ENCODE results near the gene RAB30.
"Not testable (repeated sequence)": the region's sequence is repeated elsewhere in the genome, so short reads cannot be mapped to it uniquely, and the experiment has no call there.

The RAB30 gene

DNA sequence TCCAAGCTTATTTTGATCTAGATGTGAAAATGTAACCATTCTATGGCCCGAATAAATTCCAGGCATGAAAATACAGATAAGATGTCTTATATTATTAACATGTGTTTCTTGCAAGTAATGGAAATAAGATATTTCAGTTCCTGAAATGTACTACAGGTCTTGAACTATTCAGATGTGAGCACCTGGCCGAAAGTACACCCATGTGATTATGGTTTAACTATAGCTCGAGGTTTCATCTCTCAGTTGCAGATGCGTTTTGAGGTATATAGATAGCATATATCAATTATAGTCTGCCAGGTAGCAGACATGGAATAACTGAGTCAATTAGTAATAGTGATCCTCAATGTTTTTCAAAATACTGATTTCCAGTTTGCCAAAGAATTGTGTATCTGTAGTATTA, 101.9 kb downstream of the RAB30 start:
- H3K36me3 ChIP-seq (ENCODE audit: control insufficient read depth, insufficient read depth, low read length): no peaks in the 10 kb centered on the region
- no peak for TF ChIP-seq CTCF (IDR thresholded peaks at IDR 0.05; ENCODE audit: insufficient read depth, low read length, poor library complexity, severe bottlenecking)
- DNase-seq (ENCODE audit: extremely low read depth, insufficient read length): peak; percentile 69
- no peaks in the 10 kb centered on the region for H3K27me3 ChIP-seq (replicated peaks; ENCODE audit: control insufficient read depth, insufficient read depth, low read length)
- no peak overlapping the region for H3K4me3 ChIP-seq (replicated peaks; ENCODE audit: low read depth, low read length)

DNA sequence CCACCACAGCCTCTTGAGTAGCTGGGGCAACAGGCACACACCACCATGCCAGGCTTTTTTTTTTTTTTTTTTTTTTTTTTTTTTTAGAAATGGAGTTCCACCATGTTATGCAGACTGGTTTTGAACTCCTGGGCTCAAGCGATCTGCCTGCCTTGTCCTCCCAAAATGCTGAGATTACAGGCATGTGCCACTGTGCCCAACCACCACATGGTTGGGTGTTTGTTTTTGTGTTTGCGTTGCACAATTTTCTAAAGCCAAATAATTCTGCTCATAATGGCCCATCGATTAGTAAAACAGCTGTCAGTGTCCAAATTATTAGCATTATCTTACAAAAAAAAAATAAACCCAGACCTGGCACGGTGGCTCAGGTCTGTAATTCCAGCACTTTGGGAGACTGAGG, 104.3 kb downstream of the RAB30 start:
- no peak for DNase-seq (ENCODE audit: extremely low read depth, insufficient read length)
- Histone ChIP-seq H3K27me3 (replicated peaks; ENCODE audit: control insufficient read depth, insufficient read depth, low read length) (no peaks in the 10 kb centered on the region), H3K4me3 (replicated peaks; ENCODE audit: low read depth, low read length) (no peak overlapping the region), H3K36me3 (ENCODE audit: control insufficient read depth, insufficient read depth, low read length) (no peaks in the 10 kb centered on the region)
- no peak for TF ChIP-seq CTCF (IDR thresholded peaks at IDR 0.05; ENCODE audit: insufficient read depth, low read length, poor library complexity, severe bottlenecking)

- not testable (repeated sequence) for DNase-seq (ENCODE audit: extremely low read depth, insufficient read length); H3K4me3 ChIP-seq (replicated peaks; ENCODE audit: low read depth, low read length)
Measured at GRCh38 chr11:82962021-82962420, 109.7 kb downstream of the RAB30 start.

DNA sequence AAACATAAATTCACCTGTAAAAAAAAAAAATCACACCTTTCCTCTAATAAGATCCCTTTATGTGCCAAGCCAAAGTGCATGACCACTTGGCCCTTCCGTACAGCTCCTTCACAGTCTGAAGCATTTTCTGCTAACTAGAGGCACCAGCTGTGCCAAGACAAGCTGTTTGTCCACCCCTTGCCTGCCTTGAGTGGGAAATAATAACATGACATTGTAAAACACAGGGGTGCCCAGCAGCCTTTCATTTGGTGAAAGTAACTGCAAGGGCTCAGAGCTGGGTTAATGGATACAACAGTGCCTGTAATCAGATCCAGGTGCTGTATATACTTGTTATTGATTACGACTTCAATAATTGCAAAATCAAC, 110.9 kb downstream of the RAB30 start:
- no peak for TF ChIP-seq CTCF (IDR thresholded peaks at IDR 0.05; ENCODE audit: insufficient read depth, low read length, poor library complexity, severe bottlenecking)
- Histone ChIP-seq H3K36me3 (ENCODE audit: control insufficient read depth, insufficient read depth, low read length) (no peaks in the 10 kb centered on the region), H3K27me3 (replicated peaks; ENCODE audit: control insufficient read depth, insufficient read depth, low read length) (no peaks in the 10 kb centered on the region), H3K4me3 (replicated peaks; ENCODE audit: low read depth, low read length) (no peak overlapping the region)
- no peak for DNase-seq (ENCODE audit: extremely low read depth, insufficient read length)

More at GRCh38 chr11:82962021-82962420, 109.7 kb downstream of the RAB30 start:
- not testable (repeated sequence) for H3K36me3 ChIP-seq (ENCODE audit: control insufficient read depth, insufficient read depth, low read length); H3K27me3 ChIP-seq (replicated peaks; ENCODE audit: control insufficient read depth, insufficient read depth, low read length)

- DNase-seq (ENCODE audit: extremely low read depth, insufficient read length): peak; percentile 41
- Histone ChIP-seq H3K4me3 (replicated peaks; ENCODE audit: low read depth, low read length) (no peak overlapping the region), H3K36me3 (ENCODE audit: control insufficient read depth, insufficient read depth, low read length) (no peaks in the 10 kb centered on the region), H3K27me3 (replicated peaks; ENCODE audit: control insufficient read depth, insufficient read depth, low read length) (no peaks in the 10 kb centered on the region)
- TF ChIP-seq CTCF (IDR thresholded peaks at IDR 0.05; ENCODE audit: insufficient read depth, low read length, poor library complexity, severe bottlenecking): no peak
Measured at GRCh38 chr11:82959987-82960778, 111.5 kb downstream of the RAB30 start.

- not testable (repeated sequence) for H3K36me3 ChIP-seq (ENCODE audit: control insufficient read depth, insufficient read depth, low read length); H3K4me3 ChIP-seq (replicated peaks; ENCODE audit: low read depth, low read length); H3K27me3 ChIP-seq (replicated peaks; ENCODE audit: control insufficient read depth, insufficient read depth, low read length); DNase-seq (ENCODE audit: extremely low read depth, insufficient read length)
Measured at GRCh38 chr11:82955736-82956453, 115.8 kb downstream of the RAB30 start.

- H3K27me3 ChIP-seq (replicated peaks; ENCODE audit: control insufficient read depth, insufficient read depth, low read length); H3K36me3 ChIP-seq (ENCODE audit: control insufficient read depth, insufficient read depth, low read length); H3K4me3 ChIP-seq (replicated peaks; ENCODE audit: low read depth, low read length); DNase-seq (ENCODE audit: extremely low read depth, insufficient read length): not testable (repeated sequence)
Measured at GRCh38 chr11:82950502-82950901, 121.2 kb downstream of the RAB30 start.

All from GM06990 (cell line).